ENCODE data around the gene PTAR1. TPM values are rescaled to one million over a fixed set of nuclear protein-coding genes. Genes with fewer than 3 reads are reported as not detected.
A peak's percentile ranks its signal among the peaks of the same experiment; 100 is the strongest.
"Not testable (repeated sequence)": the region's sequence is repeated elsewhere in the genome, so short reads cannot be mapped to it uniquely, and the experiment has no call there.

Gene PTAR1
- total and polyA plus RNA-seq, 4 experiments from 2014 or later, result 11.0 to 80.0 (median 47.0) TPM

DNA sequence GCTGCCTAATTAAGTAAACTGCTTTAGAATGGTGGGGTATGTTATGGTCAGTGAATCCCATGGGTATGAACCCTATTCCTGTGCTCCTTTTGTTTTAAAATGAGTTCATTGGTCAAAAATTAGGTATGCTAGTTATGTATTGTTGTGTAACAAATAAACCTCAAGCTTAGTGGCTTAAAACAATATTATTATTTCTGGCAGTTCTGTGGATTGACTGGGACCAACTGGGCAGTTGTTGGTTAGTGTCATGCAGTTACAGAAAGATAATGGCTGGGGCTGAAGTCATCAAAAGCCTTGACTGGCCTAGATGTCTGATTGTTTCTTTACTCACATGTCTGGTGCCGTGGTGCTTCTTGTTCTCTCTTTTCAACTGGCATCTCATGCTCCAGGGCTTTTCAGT lies 8.9 kb upstream of the PTAR1 start:
- no peaks in the 10 kb centered on the region for H3K9me3 ChIP-seq (ENCODE audit: control insufficient read depth in 1 of 2, low read length in 2 of 2)
- no peak for DNase-seq
- ChIA-PET POLR2A (ENCODE audit: partially characterized antibody) (interaction anchor here (0.8 kb wide), 1 partner anchor 8 kb away, joined by 3 read pairs; no protein-coding TSS in a partner anchor), CTCF (ENCODE audit: partially characterized antibody) (interaction anchor here (0.8 kb wide), 1 partner anchor 32 kb away, joined by 3 read pairs; no protein-coding TSS in a partner anchor)
- H3K4me3 Mint-ChIP-seq, result no peak overlapping the region
- intact Hi-C loops (cut with micrococcal nuclease), result no loop called here
- H3K27me3 Mint-ChIP-seq, result no peaks in the 10 kb centered on the region
- no peaks in the 10 kb centered on the region for H3K36me3 Mint-ChIP-seq
- no peaks in the 10 kb centered on the region for H3K27me3 ChIP-seq (ENCODE audit: insufficient read depth, low read length)
- no peak overlapping the region for H3K4me3 ChIP-seq (ENCODE audit: low read length in 2 of 2)
- H3K27ac ChIP-seq (ENCODE audit: low read depth, low read length), result no peak overlapping the region
- no peaks in the 10 kb centered on the region for H3K4me1 Mint-ChIP-seq
- H3K36me3 ChIP-seq (ENCODE audit: insufficient read depth, low read length), result no peaks in the 10 kb centered on the region
- no peaks in the 10 kb centered on the region for H3K4me1 ChIP-seq (ENCODE audit: insufficient read depth, low read length)
- no peak overlapping the region for H3K27ac Mint-ChIP-seq
- no peaks in the 10 kb centered on the region for H3K9me3 Mint-ChIP-seq

DNA sequence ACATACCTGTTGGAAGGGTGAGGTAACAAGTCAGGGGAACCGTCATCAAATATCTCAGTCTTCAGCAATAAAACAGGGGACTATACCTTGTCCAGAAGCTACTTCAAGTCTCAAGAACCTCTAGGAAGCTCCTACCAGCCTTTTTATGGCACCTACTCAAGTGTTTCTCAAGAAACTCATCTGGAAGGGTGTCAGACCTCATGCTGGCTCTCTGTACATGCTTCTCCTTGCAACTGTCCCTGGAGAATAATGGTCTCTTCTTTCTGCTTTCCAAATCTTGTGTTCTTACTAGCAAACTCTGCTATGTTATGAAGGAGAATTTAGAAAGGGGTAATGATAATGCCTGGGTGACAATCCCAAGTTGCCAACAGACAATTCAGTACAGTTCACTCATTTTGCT lies 8.3 kb upstream of the PTAR1 start:
- Mint-ChIP-seq H3K9me3 (no peaks in the 10 kb centered on the region), H3K27me3 (no peaks in the 10 kb centered on the region), H3K36me3 (no peaks in the 10 kb centered on the region), H3K4me1 (no peaks in the 10 kb centered on the region), H3K4me3 (no peak overlapping the region), H3K27ac (no peak overlapping the region)
- H3K4me1 ChIP-seq (ENCODE audit: insufficient read depth, low read length), result no peaks in the 10 kb centered on the region
- CTCF ChIA-PET (ENCODE audit: partially characterized antibody), result no interaction called here
- no peak for DNase-seq
- POLR2A ChIA-PET (ENCODE audit: partially characterized antibody), result interaction anchor here (0.8 kb wide), 1 partner anchor 8 kb away, joined by 3 read pairs; no protein-coding TSS in a partner anchor
- no peaks in the 10 kb centered on the region for H3K9me3 ChIP-seq (ENCODE audit: control insufficient read depth in 1 of 2, low read length in 2 of 2)
- intact Hi-C loops (cut with micrococcal nuclease), result no loop called here
- no peaks in the 10 kb centered on the region for H3K36me3 ChIP-seq (ENCODE audit: insufficient read depth, low read length)
- no peaks in the 10 kb centered on the region for H3K27me3 ChIP-seq (ENCODE audit: insufficient read depth, low read length)
- H3K4me3 ChIP-seq (ENCODE audit: low read length in 2 of 2), result no peak overlapping the region
- H3K27ac ChIP-seq (ENCODE audit: low read depth, low read length), result no peak overlapping the region

DNA sequence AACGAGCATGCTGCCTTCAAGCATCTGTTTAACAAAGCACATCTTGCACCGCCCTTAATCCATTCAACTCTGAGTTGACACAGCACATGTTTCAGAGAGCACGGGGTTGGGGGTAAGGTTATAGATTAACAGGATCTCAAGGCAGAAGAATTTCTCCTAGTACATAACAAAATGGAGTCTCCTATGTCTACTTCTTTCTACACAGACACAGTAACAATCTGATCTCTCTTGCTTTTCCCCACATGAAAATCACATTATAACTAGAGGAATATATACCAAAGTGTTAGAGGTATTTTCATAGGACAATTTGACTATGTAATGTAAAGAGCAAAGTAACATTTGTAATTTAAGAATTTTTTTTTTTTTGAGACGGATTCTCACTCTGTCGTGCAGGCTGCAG lies 4.1 kb upstream of the PTAR1 start:
- H3K27ac ChIP-seq (ENCODE audit: low read depth, low read length); H3K27me3 Mint-ChIP-seq; H3K4me3 Mint-ChIP-seq; H3K4me1 ChIP-seq (ENCODE audit: insufficient read depth, low read length); H3K27me3 ChIP-seq (ENCODE audit: insufficient read depth, low read length); H3K4me3 ChIP-seq (ENCODE audit: low read length in 2 of 2); DNase-seq; H3K36me3 ChIP-seq (ENCODE audit: insufficient read depth, low read length); POLR2A ChIA-PET (ENCODE audit: partially characterized antibody); H3K4me1 Mint-ChIP-seq; intact Hi-C loops (cut with micrococcal nuclease); CTCF ChIA-PET (ENCODE audit: partially characterized antibody); H3K36me3 Mint-ChIP-seq; H3K9me3 ChIP-seq (ENCODE audit: control insufficient read depth in 1 of 2, low read length in 2 of 2); H3K9me3 Mint-ChIP-seq; H3K27ac Mint-ChIP-seq: not testable (repeated sequence)

DNA sequence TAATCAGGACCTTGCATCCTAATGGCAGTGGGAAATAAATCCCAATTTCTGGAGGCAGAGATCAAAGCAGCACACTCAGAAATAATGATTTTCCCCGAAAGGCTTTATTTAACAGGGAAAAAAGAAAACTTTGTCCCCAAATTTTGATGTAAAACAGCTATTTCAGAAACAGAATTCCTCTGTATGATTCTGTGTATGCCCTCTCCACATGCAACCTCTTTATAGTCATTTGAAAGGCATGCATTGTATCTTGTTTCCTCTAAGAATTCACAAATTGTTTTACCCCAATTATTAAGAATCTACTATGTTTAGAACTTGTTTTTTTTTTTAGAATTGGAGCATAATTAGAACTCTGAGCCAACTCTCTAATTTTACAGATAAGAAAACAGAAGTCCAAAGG lies 2.7 kb upstream of the PTAR1 start:
- H3K27ac ChIP-seq (ENCODE audit: low read depth, low read length), result no peak overlapping the region
- DNase-seq, result no peak
- intact Hi-C loops (cut with micrococcal nuclease), result no loop called here
- H3K4me1 ChIP-seq (ENCODE audit: insufficient read depth, low read length), result peaks cover 19% of the 10 kb centered on the region
- H3K9me3 ChIP-seq (ENCODE audit: control insufficient read depth in 1 of 2, low read length in 2 of 2), result no peaks in the 10 kb centered on the region
- no peaks in the 10 kb centered on the region for H3K27me3 Mint-ChIP-seq
- H3K4me3 Mint-ChIP-seq, result no peak overlapping the region
- ChIA-PET CTCF (ENCODE audit: partially characterized antibody) (no interaction called here), POLR2A (ENCODE audit: partially characterized antibody) (no interaction called here)
- H3K36me3 Mint-ChIP-seq, result peaks cover 4 to 7% of the 10 kb centered on the region in 2 donors
- no peak overlapping the region for H3K27ac Mint-ChIP-seq
- H3K4me3 ChIP-seq (ENCODE audit: low read length in 2 of 2), result no peak overlapping the region
- H3K36me3 ChIP-seq (ENCODE audit: insufficient read depth, low read length), result no peaks in the 10 kb centered on the region
- no peaks in the 10 kb centered on the region for H3K27me3 ChIP-seq (ENCODE audit: insufficient read depth, low read length)
- peaks cover 8 to 20% (median 14%) of the 10 kb centered on the region in 4 donors for H3K4me1 Mint-ChIP-seq
- H3K9me3 Mint-ChIP-seq, result no peaks in the 10 kb centered on the region

DNA sequence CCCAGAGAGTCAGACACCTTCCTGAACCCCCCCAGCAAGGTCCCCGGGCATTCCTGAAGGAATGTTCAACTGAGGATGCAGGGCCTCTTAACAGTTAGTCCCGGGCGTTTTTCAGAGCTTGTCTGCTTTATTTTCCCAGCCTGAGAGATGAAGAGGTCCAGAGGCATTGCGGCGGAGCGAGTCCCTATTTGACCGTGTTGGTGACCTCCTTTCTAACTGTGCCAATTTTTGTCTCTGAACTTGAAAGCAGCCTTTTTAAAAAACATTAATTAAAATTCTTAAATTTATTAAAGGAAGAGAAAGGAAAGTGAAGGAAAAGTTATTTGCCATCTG lies 433 bp upstream of the PTAR1 start:
- Mint-ChIP-seq H3K9me3 (no peaks in the 10 kb centered on the region), H3K36me3 (peaks cover 4 to 8% of the 10 kb centered on the region in 2 donors), H3K4me1 (peaks cover 18 to 41% (median 30%) of the 10 kb centered on the region in 4 donors), H3K27ac (peak overlapping the region; percentile 73 to 93 (median 87)), H3K27me3 (no peaks in the 10 kb centered on the region), H3K4me3 (peak overlapping the region; percentile 77 to 98 (median 88))
- H3K9me3 ChIP-seq (ENCODE audit: control insufficient read depth in 1 of 2, low read length in 2 of 2), result no peaks in the 10 kb centered on the region
- peaks cover 36% of the 10 kb centered on the region for H3K4me1 ChIP-seq (ENCODE audit: insufficient read depth, low read length)
- ChIA-PET CTCF (ENCODE audit: partially characterized antibody) (no interaction called here), POLR2A (ENCODE audit: partially characterized antibody) (interaction anchor here (0.8 to 2.5 kb wide), 5 partner anchors 8 to 725 kb away, joined by 3 to 9 read pairs (median 3); partner anchors contain the start of genes APBA1 and FXN)
- H3K4me3 ChIP-seq (ENCODE audit: low read length in 2 of 2), result peak overlapping the region; percentile 73 to 81
- no peaks in the 10 kb centered on the region for H3K27me3 ChIP-seq (ENCODE audit: insufficient read depth, low read length)
- intact Hi-C loops (cut with micrococcal nuclease), result no loop called here
- peak in 1 of 5 donors; percentile 8 for DNase-seq
- H3K27ac ChIP-seq (ENCODE audit: low read depth, low read length), result peak overlapping the region; percentile 85
- H3K36me3 ChIP-seq (ENCODE audit: insufficient read depth, low read length), result no peaks in the 10 kb centered on the region

DNA sequence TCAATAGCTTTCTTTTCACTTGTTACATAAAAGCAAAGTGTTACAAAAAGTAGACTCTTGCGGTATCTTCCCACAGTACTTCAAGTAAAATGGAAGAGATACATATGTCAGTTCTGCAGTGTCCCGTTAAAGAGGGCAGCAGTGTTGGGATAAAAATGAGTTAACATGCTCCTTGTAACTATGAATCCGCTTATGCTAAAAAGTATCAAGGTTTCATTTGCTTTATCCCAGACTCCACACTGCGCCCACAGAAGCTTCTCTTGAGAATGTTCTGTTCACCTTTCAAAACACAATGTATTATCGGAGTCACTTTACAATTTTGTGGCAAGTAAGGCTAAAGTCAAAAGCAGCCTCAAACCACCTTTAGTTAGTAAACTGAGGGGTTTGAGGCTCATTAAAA lies 790 bp downstream of the PTAR1 start:
- H3K36me3 ChIP-seq (ENCODE audit: insufficient read depth, low read length), result no peaks in the 10 kb centered on the region
- Mint-ChIP-seq H3K27me3 (no peaks in the 10 kb centered on the region), H3K9me3 (no peaks in the 10 kb centered on the region), H3K4me3 (peak overlapping the region; percentile 89 to 98 (median 96)), H3K27ac (peak overlapping the region; percentile 93 to 97 (median 95)), H3K36me3 (peaks cover 7 to 11% of the 10 kb centered on the region in 2 donors), H3K4me1 (peaks cover 21 to 49% (median 35%) of the 10 kb centered on the region in 4 donors)
- no peaks in the 10 kb centered on the region for H3K27me3 ChIP-seq (ENCODE audit: insufficient read depth, low read length)
- peak overlapping the region; percentile 85 for H3K27ac ChIP-seq (ENCODE audit: low read depth, low read length)
- no peak for DNase-seq
- ChIA-PET CTCF (ENCODE audit: partially characterized antibody) (no interaction called here), POLR2A (ENCODE audit: partially characterized antibody) (interaction anchor here (0.8 to 2.5 kb wide), 4 partner anchors 10 to 660 kb away, joined by 3 to 9 read pairs (median 4); partner anchors contain the start of genes APBA1 and SMC5)
- no peaks in the 10 kb centered on the region for H3K9me3 ChIP-seq (ENCODE audit: control insufficient read depth in 1 of 2, low read length in 2 of 2)
- peak overlapping the region; percentile 50 to 81 for H3K4me3 ChIP-seq (ENCODE audit: low read length in 2 of 2)
- intact Hi-C loops (cut with micrococcal nuclease), result loop anchor here (1.0 to 5.0 kb wide), 2 partner anchors 87 to 653 kb away; partner anchors contain the start of genes APBA1 and KLF9
- peaks cover 39% of the 10 kb centered on the region for H3K4me1 ChIP-seq (ENCODE audit: insufficient read depth, low read length)

DNA sequence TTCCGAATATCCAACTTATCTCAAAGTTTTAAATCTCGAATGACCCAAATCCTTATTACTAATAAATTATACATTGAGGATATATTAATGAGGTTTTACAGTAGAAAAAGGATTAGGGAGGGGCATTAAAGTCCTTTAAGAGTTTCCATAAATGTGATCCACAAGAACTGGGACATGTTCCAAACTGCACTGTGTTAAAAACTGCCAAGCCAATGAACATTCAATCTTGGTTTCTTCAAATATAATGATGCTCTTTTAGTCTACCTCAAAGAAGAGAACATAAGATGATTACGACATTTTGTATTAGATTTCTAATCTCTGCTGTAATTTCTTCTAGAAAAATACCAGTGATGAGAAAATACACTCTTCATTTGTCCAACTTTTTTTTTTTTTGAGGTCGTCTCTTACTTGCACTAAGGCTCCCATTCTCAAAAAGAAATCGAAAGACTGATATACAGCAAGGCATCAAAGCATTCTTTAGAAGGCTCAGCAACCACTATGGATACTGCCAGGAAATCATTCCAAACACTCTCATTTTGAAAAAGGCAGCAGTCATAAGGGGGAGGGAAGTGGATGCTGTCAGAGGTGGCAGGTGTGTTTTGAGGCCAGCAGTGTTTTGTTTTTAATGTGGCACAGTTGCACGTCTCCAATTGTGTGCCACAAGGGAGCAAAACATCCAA lies 1.7 kb downstream of the PTAR1 start:
- Mint-ChIP-seq H3K27me3 (no peaks in the 10 kb centered on the region), H3K4me3 (peak overlapping the region; percentile 52 to 82 (median 72)), H3K27ac (peak overlapping the region in 4 of 7 donors; percentile 74 to 79 (median 78)), H3K4me1 (peaks cover 29 to 57% (median 44%) of the 10 kb centered on the region in 4 donors), H3K36me3 (peaks cover 12 to 14% of the 10 kb centered on the region in 2 donors), H3K9me3 (no peaks in the 10 kb centered on the region)
- no peak for DNase-seq
- Histone ChIP-seq H3K36me3 (ENCODE audit: insufficient read depth, low read length) (no peaks in the 10 kb centered on the region), H3K4me3 (ENCODE audit: low read length in 2 of 2) (peak overlapping the region in 1 of 2 donors; percentile 23), H3K9me3 (ENCODE audit: control insufficient read depth in 1 of 2, low read length in 2 of 2) (no peaks in the 10 kb centered on the region), H3K27me3 (ENCODE audit: insufficient read depth, low read length) (no peaks in the 10 kb centered on the region), H3K27ac (ENCODE audit: low read depth, low read length) (no peak overlapping the region), H3K4me1 (ENCODE audit: insufficient read depth, low read length) (peaks cover 45% of the 10 kb centered on the region)
- POLR2A ChIA-PET (ENCODE audit: partially characterized antibody), result interaction anchor here (0.8 to 1.0 kb wide), 2 partner anchors 9 to 39 kb away, joined by 3 to 4 read pairs; no protein-coding TSS in a partner anchor
- intact Hi-C loops (cut with micrococcal nuclease), result loop anchor here (5.0 kb wide), 1 partner anchor 654 kb away; the partner anchor contains the start of gene KLF9
- CTCF ChIA-PET (ENCODE audit: partially characterized antibody), result no interaction called here
